Activated CD4-positive, alpha-beta T cell treated with anti-CD3 and anti-CD28 coated beads for 36 hours (primary cell): ENCODE data around the gene SMOC2. TPM values are rescaled to one million over a fixed set of nuclear protein-coding genes. Genes with fewer than 3 reads are reported as not detected.

Experiments used
- ATAC-seq: fragments of 200-7000 bp; cut with Tn5 transposase; one replicate; pipeline ENCODE4 v1.10.0; 2021; ENCODE audit warnings: mild to moderate bottlenecking, moderate library complexity
- CTCF ChIA-PET: fragments of 350-600 bp; sonication (Branson Sonifier 250); formaldehyde crosslinking; loops from one replicate; lab custom pipeline; 2021; ENCODE audit warnings: antibody characterized with exemption; lab: Charles Lee
- POLR2A ChIA-PET: fragments of 350-600 bp; sonication (Branson Sonifier 250); formaldehyde crosslinking; loops from one replicate; lab custom pipeline; 2021; ENCODE audit warnings: antibody characterized with exemption, inconsistent platforms; lab: Charles Lee
- DNase-seq: peaks from one replicate; pipeline ENCODE4 v3.0.0-alpha.2; 2020
- H3K27ac Mint-ChIP-seq: one replicate; pipeline ENCODE4 v1.8.0; 2021; ENCODE audit warnings: mixed read lengths
- H3K27me3 Mint-ChIP-seq: one replicate; pipeline ENCODE4 v1.8.0; 2021; ENCODE audit warnings: mixed read lengths
- H3K36me3 Mint-ChIP-seq: one replicate; pipeline ENCODE4 v1.8.0; 2021; ENCODE audit warnings: low read depth, mixed read lengths
- H3K4me1 Mint-ChIP-seq: one replicate; pipeline ENCODE4 v1.8.0; 2021; ENCODE audit warnings: mixed read lengths
- H3K4me3 Mint-ChIP-seq: one replicate; pipeline ENCODE4 v1.8.0; 2021; ENCODE audit warnings: mild to moderate bottlenecking, moderate library complexity, mixed read lengths
- H3K9me3 Mint-ChIP-seq: one replicate; pipeline ENCODE4 v1.8.0; 2021; ENCODE audit warnings: low read depth, mixed read lengths
- intact Hi-C, 2 experiments: fragments of 100-400 bp; cut with DNase I in 1 of 2; cut with micrococcal nuclease in 1 of 2; formaldehyde crosslinking; loops; one replicate each; pipeline versions ENCODE4 v1.14.2 to v1.15.1; 2022 to 2024; cut with DNase I, micrococcal nuclease
- total RNA-seq, 2 experiments: library from RNA; stranded (reverse); gene quantifications; one replicate each; pipeline ENCODE4 v1.2.3, GENCODE V29; 2021

The SMOC2 gene
- total RNA-seq, 2 experiments from 2014 or later = not detected

GRCh38 chr6:168709991-168710390, 269.0 kb downstream of the SMOC2 start:
- intact Hi-C loops = no loop called here
- DNase-seq = no peak
- no peak overlapping the region for H3K27ac Mint-ChIP-seq
- H3K36me3 Mint-ChIP-seq = no peaks in the 10 kb centered on the region
- no peak for ATAC-seq
- ChIA-PET POLR2A (no interaction called here), CTCF (no interaction called here)
- peaks cover 3% of the 10 kb centered on the region for H3K27me3 Mint-ChIP-seq
- H3K4me3 Mint-ChIP-seq = no peak overlapping the region
- H3K9me3 Mint-ChIP-seq = no peaks in the 10 kb centered on the region
- H3K4me1 Mint-ChIP-seq = no peaks in the 10 kb centered on the region

DNA sequence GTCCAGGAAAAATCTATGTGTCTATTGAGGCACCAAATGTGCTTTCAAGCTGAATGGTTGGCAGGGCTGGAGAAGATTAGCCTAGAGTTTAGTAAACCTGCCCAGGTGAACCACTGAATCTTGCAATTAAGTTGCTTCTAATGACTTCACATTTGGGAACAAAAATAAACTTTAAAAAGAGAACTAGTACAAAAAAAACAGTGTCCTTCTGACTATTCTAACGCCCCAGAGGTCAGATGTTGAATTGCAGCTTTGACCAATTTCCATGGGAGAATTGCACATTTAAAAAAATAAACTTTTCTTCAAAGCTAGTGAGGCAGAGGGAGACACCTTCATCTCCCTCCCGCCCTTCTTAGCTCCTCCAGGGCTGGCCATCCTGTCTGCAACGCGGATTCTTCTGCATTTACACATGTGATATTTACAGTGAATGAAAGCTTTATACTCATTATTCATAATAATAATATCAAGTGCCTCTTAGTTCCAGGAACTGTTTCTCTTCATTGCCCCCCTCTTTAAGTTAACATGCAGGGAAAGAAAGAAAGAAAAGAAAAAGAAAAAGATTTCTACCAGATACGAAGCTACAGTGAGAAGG, 270.2 kb downstream of the SMOC2 start:
- H3K9me3 Mint-ChIP-seq = no peaks in the 10 kb centered on the region
- ChIA-PET POLR2A (no interaction called here), CTCF (interaction anchor here (0.6 to 1.3 kb wide), 3 partner anchors 14 to 1422 kb away, joined by 3 to 4 read pairs (median 3); no protein-coding TSS in a partner anchor)
- intact Hi-C loops = no loop called here
- DNase-seq = no peak
- H3K36me3 Mint-ChIP-seq = no peaks in the 10 kb centered on the region
- no peaks in the 10 kb centered on the region for H3K4me1 Mint-ChIP-seq
- no peak overlapping the region for H3K27ac Mint-ChIP-seq
- no peak for ATAC-seq
- H3K27me3 Mint-ChIP-seq = peaks cover 3% of the 10 kb centered on the region
- H3K4me3 Mint-ChIP-seq = no peak overlapping the region

GRCh38 chr6:168711666-168712300, 270.8 kb downstream of the SMOC2 start:
- no peaks in the 10 kb centered on the region for H3K4me1 Mint-ChIP-seq
- ATAC-seq = no peak

GRCh38 chr6:168712993-168713392, 272.0 kb downstream of the SMOC2 start:
- Mint-ChIP-seq H3K27me3 (peaks cover 3% of the 10 kb centered on the region), H3K4me1 (no peaks in the 10 kb centered on the region), H3K4me3 (no peak overlapping the region), H3K27ac (no peak overlapping the region), H3K36me3 (no peaks in the 10 kb centered on the region), H3K9me3 (no peaks in the 10 kb centered on the region)
- ChIA-PET POLR2A (no interaction called here), CTCF (interaction anchor here (0.6 to 1.7 kb wide), 2 partner anchors 15 to 55 kb away, joined by 3 to 4 read pairs; no protein-coding TSS in a partner anchor)
- DNase-seq (no peak), ATAC-seq (no peak)
- intact Hi-C loops = no loop called here

More at GRCh38 chr6:168711666-168712300, 270.8 kb downstream of the SMOC2 start:
- Mint-ChIP-seq H3K36me3 (no peaks in the 10 kb centered on the region), H3K27me3 (peaks cover 3% of the 10 kb centered on the region), H3K9me3 (no peaks in the 10 kb centered on the region), H3K4me3 (no peak overlapping the region), H3K27ac (no peak overlapping the region)
- CTCF ChIA-PET = interaction anchor here (0.6 to 1.7 kb wide), 3 partner anchors 13 to 1423 kb away, joined by 3 to 4 read pairs (median 3); no protein-coding TSS in a partner anchor
- POLR2A ChIA-PET = no interaction called here
- intact Hi-C loops = no loop called here
- no peak for DNase-seq

- CTCF ChIA-PET = interaction anchor here (0.6 kb wide), 1 partner anchor 11 kb away, joined by 3 read pairs; no protein-coding TSS in a partner anchor
- Mint-ChIP-seq H3K4me1 (no peaks in the 10 kb centered on the region), H3K9me3 (no peaks in the 10 kb centered on the region), H3K36me3 (no peaks in the 10 kb centered on the region), H3K4me3 (no peak overlapping the region), H3K27ac (no peak overlapping the region), H3K27me3 (peaks cover 3% of the 10 kb centered on the region)
- intact Hi-C loops = no loop called here
- POLR2A ChIA-PET = no interaction called here
- DNase-seq (peak; percentile 17), ATAC-seq (peak; percentile 26)
Measured at GRCh38 chr6:168713839-168714238, 272.9 kb downstream of the SMOC2 start.

GRCh38 chr6:168714547-168715260, 273.7 kb downstream of the SMOC2 start:
- ChIA-PET POLR2A (no interaction called here), CTCF (no interaction called here)
- H3K4me3 Mint-ChIP-seq = no peak overlapping the region
- H3K4me1 Mint-ChIP-seq = no peaks in the 10 kb centered on the region
- intact Hi-C loops = no loop called here
- DNase-seq = no peak
- H3K9me3 Mint-ChIP-seq = no peaks in the 10 kb centered on the region
- no peak overlapping the region for H3K27ac Mint-ChIP-seq
- ATAC-seq = no peak
- H3K27me3 Mint-ChIP-seq = no peaks in the 10 kb centered on the region
- H3K36me3 Mint-ChIP-seq = no peaks in the 10 kb centered on the region

DNA sequence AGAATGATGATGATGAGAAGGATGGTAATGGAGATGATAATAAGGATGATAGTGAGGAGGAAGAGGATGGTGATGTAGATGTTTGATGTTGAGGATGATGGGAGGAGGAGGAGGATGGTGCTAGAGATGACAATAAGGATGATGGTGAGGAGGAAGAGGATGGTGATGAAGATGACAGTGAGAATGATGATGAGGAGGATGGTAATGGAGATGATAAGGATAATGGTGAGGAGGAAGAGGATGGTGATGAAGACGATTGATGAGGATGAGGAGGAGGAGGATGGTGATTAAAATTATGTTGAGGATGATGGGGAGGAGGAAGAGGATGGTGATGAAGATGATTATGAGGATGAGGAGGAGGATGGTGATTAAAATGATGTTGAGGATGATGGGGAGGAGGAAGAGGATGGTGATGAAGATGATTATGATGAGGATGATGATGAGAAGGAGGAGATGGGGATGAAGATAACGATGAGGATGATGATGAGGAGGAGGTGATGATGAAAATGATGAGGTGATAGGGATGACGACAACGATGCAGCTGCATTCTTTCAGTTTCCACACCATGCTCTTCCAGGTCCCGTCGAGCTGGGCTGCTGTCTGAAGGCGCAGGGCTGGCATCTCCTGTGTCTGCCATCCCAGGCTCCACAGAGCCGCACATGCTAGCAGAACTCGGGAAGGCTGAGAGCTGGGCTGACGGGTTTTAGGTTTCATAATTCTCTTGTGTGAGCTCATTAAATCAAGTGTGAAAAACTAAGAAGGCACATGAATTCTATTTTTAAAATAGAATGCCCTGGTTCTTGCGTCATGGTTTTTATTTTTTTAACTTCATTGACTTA, 274.9 kb downstream of the SMOC2 start:
- ATAC-seq (no peak), DNase-seq (no peak)
- no peaks in the 10 kb centered on the region for H3K4me1 Mint-ChIP-seq
- H3K27ac Mint-ChIP-seq = no peak overlapping the region
- no peak overlapping the region for H3K4me3 Mint-ChIP-seq
- no peaks in the 10 kb centered on the region for H3K27me3 Mint-ChIP-seq
- intact Hi-C loops = no loop called here
- POLR2A ChIA-PET = no interaction called here
- no peaks in the 10 kb centered on the region for H3K9me3 Mint-ChIP-seq
- CTCF ChIA-PET = interaction anchor here (0.6 kb wide), 1 partner anchor 26 kb away, joined by 3 read pairs; no protein-coding TSS in a partner anchor
- H3K36me3 Mint-ChIP-seq = no peaks in the 10 kb centered on the region

GRCh38 chr6:168716581-168716980, 275.6 kb downstream of the SMOC2 start:
- intact Hi-C loops = no loop called here
- H3K27ac Mint-ChIP-seq = no peak overlapping the region
- DNase-seq = no peak
- no peaks in the 10 kb centered on the region for H3K9me3 Mint-ChIP-seq
- ChIA-PET POLR2A (no interaction called here), CTCF (interaction anchor here (0.6 kb wide), 1 partner anchor 26 kb away, joined by 3 read pairs; no protein-coding TSS in a partner anchor)
- no peak for ATAC-seq
- H3K36me3 Mint-ChIP-seq = no peaks in the 10 kb centered on the region
- H3K4me1 Mint-ChIP-seq = no peaks in the 10 kb centered on the region
- peaks cover 2% of the 10 kb centered on the region for H3K27me3 Mint-ChIP-seq
- no peak overlapping the region for H3K4me3 Mint-ChIP-seq

GRCh38 chr6:168717491-168717890, 276.5 kb downstream of the SMOC2 start:
- intact Hi-C loops = no loop called here
- Mint-ChIP-seq H3K36me3 (no peaks in the 10 kb centered on the region), H3K9me3 (no peaks in the 10 kb centered on the region), H3K27me3 (peaks cover 2% of the 10 kb centered on the region), H3K4me3 (no peak overlapping the region), H3K4me1 (no peaks in the 10 kb centered on the region), H3K27ac (no peak overlapping the region)
- ChIA-PET CTCF (no interaction called here), POLR2A (no interaction called here)
- ATAC-seq = no peak
- DNase-seq = no peak
